Naive B cell (primary cell): ENCODE data around the gene NCK2. TPM values are rescaled to one million over a fixed set of nuclear protein-coding genes. Genes with fewer than 3 reads are reported as not detected.

Source experiments
- ATAC-seq, 2 donors: fragments of 150-1000 bp; cut with Tn5 transposase; 2 replicates each; pipeline ENCODE4 v1.10.0; 2021; ENCODE audit warnings: low read depth in 2 of 2, mild to moderate bottlenecking in 2 of 2, moderate library complexity in 2 of 2
- DNase-seq: peaks from one replicate; pipeline ENCODE4 v3.0.0; 2022
- H3K27ac Mint-ChIP-seq, 6 donors: one replicate each; pipeline ENCODE4 v1.8.0; 2020 to 2022; ENCODE audit warnings: mild to moderate bottlenecking in 6 of 6, mixed read lengths in 6 of 6, moderate library complexity in 5 of 6, inconsistent platforms in 2 of 6
- H3K27me3 Mint-ChIP-seq, 3 donors: one replicate each; pipeline ENCODE4 v1.8.0; 2021 to 2022; ENCODE audit warnings: mixed read lengths in 3 of 3, mild to moderate bottlenecking in 1 of 3
- H3K36me3 Mint-ChIP-seq, 2 donors: one replicate each; pipeline ENCODE4 v1.8.0; 2020 to 2022; ENCODE audit warnings: mixed read lengths in 2 of 2, inconsistent platforms in 1 of 2, mild to moderate bottlenecking in 1 of 2
- H3K4me1 Mint-ChIP-seq, 3 donors: one replicate each; pipeline ENCODE4 v1.8.0; 2020 to 2022; ENCODE audit warnings: mixed read lengths in 3 of 3, inconsistent platforms in 1 of 3, mild to moderate bottlenecking in 1 of 3, moderate library complexity in 1 of 3
- H3K4me3 Mint-ChIP-seq, 8 donors: one replicate each; pipeline ENCODE4 v1.8.0; 2020 to 2022; ENCODE audit warnings: mild to moderate bottlenecking in 8 of 8, mixed read lengths in 8 of 8, moderate library complexity in 8 of 8, inconsistent platforms in 2 of 8
- H3K9me3 Mint-ChIP-seq, 7 donors: one replicate each; pipeline ENCODE4 v1.8.0; 2020 to 2022; ENCODE audit warnings: mixed read lengths in 7 of 7, mild to moderate bottlenecking in 5 of 7, inconsistent platforms in 2 of 7, moderate library complexity in 1 of 7
- polyA plus RNA-seq, 6 donors: library from polyadenylated mRNA; unstranded; fragments of 300-500 nt; fragmentation: Illumina TruSeq; gene quantifications; one replicate each; pipeline ENCODE4 v1.2.3, GENCODE V29; 2021; ENCODE audit warnings: low read depth in 6 of 6

Gene NCK2
- polyA plus RNA-seq, 6 donors from 2014 or later = 70.7 to 108 (median 76.7) TPM

DNA sequence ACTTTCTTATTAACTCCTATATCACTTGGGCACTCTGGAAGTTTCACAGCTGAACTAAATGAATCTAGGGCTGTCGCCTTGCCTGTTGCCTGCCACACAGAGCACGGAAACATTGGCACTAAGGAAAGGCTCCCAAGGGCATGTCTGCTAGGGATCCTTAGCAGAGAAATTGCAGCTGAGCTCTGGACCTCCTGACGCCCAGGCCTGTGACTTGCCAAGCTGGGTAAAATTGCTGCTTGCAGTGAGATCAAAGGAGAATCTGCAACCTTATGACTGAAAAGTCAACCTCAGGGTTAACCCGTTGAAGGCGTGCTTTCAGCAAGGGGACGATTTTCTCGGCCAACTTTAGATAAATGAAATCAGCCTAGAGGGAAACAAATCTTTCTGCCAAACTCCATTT is 189.8 kb downstream of the NCK2 start:
- no peak for ATAC-seq
- Mint-ChIP-seq H3K36me3 (peaks cover 4 to 6% of the 10 kb centered on the region in 2 donors), H3K27me3 (no peaks in the 10 kb centered on the region), H3K4me3 (no peak overlapping the region), H3K9me3 (peaks cover 4 to 26% (median 12%) of the 10 kb centered on the region in 7 donors), H3K4me1 (peaks cover 0 to 14% (median 1%) of the 10 kb centered on the region in 3 donors), H3K27ac (no peak overlapping the region)
- no peak for DNase-seq

DNA sequence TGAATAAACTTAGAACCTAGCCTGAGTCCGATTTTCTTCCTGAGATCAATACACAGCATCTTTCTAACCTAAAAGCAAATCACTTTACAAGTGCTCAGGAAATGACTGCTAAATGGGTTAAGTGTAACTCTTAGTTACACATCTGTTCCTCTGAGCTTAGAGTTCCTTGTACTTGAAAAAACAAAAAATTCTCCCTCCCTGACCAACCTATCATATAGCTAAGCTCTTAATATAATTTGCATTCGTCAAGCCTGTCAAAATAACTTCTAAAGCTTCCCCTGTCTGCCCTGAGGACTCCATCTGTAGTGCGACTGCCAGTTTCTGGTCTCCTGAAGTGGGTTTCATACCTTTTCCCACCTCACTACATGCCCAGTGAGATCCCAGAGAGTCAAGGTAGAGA is 190.4 kb downstream of the NCK2 start:
- DNase-seq (no peak), ATAC-seq (no peak)
- Mint-ChIP-seq H3K4me3 (no peak overlapping the region), H3K36me3 (peaks cover 4 to 6% of the 10 kb centered on the region in 2 donors), H3K4me1 (peaks cover 0 to 8% (median 0%) of the 10 kb centered on the region in 3 donors), H3K9me3 (peaks cover 4 to 28% (median 15%) of the 10 kb centered on the region in 7 donors), H3K27ac (no peak overlapping the region), H3K27me3 (no peaks in the 10 kb centered on the region)

DNA sequence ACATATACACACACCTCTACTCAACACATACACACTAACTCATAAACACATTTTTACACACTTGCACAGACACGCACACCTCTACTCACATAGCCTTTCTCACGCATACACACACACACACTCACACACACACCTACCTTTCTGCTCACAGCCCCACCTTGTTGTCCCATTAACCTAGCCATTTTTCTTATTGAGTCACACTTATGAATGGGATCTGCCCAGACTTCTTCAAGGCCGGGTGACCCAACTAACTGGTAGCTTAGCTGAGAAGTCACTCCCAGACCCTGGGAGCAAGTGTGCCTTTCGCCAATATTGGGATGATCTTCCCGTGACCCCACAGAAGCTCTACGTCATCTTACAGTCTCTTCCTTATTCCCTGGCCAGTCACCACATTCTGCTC is 192.2 kb downstream of the NCK2 start:
- no peak overlapping the region for H3K4me3 Mint-ChIP-seq
- no peaks in the 10 kb centered on the region for H3K27me3 Mint-ChIP-seq
- no peak overlapping the region for H3K27ac Mint-ChIP-seq
- no peak for DNase-seq
- H3K9me3 Mint-ChIP-seq = peaks cover 4 to 35% (median 20%) of the 10 kb centered on the region in 7 donors
- H3K4me1 Mint-ChIP-seq = peaks cover 0 to 2% (median 0%) of the 10 kb centered on the region in 3 donors
- H3K36me3 Mint-ChIP-seq = peaks cover 4 to 6% of the 10 kb centered on the region in 2 donors
- no peak for ATAC-seq

DNA sequence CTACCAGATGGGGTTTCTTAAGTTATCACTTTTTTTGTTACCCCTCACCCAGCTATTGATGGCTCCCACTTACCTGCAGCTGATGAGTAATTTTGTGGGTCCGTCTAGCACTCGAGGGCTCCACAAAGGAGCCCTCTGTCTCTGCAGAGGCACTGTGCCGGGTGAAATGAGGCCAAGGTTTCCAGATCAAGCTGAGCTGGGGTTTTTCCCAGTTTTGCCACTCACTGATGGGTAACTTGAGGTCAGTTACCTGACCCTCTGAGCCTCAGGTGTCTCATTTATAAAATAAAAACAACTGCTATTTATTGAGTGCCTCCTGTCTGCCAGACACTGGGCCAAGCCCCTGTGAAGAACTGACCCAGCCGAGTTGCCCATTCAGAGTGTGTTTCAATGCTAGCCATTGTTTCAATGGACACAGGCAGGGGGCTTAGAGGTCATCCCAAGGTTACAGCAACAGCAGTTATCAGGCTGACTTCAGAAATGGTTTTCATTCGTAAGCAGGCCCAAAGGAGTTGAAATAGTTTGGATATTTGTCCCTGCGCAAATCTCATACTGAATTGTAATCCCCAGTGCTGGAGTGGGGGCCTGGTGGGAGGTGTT is 192.9 kb downstream of the NCK2 start:
- DNase-seq (no peak), ATAC-seq (no peak)
- peaks cover 4 to 33% (median 20%) of the 10 kb centered on the region in 7 donors for H3K9me3 Mint-ChIP-seq
- H3K4me3 Mint-ChIP-seq = no peak overlapping the region
- peaks cover 0 to 2% (median 0%) of the 10 kb centered on the region in 3 donors for H3K4me1 Mint-ChIP-seq
- no peaks in the 10 kb centered on the region for H3K27me3 Mint-ChIP-seq
- no peak overlapping the region for H3K27ac Mint-ChIP-seq
- H3K36me3 Mint-ChIP-seq = peaks cover 4 to 6% of the 10 kb centered on the region in 2 donors
